GM12878 (cell line): ENCODE results near the gene BCLAF1. TPM values are rescaled to one million over a fixed set of nuclear protein-coding genes. Genes with fewer than 3 reads are reported as not detected.

ENCODE experiments used
- ATAC-seq: fragments of 200-7000 bp; cut with Tn5 transposase; 3 replicates; pipeline ENCODE4 v1.9.1; 2020; ENCODE audit warnings: mild to moderate bottlenecking, moderate library complexity
- BruUV-seq: library from RNA; stranded (reverse); fragments of 400-500 nt; replicated peaks from 2 replicates; lab custom pipeline; 2021; lab: Mats Ljungman, UMichigan
- CTCF ChIA-PET: fragments of 300-600 bp; sonication (Branson Sonifier 250); formaldehyde crosslinking; extraction: SDS; loops from one replicate; lab custom pipeline; 2021; ENCODE audit warnings: inconsistent platforms; lab: Yijun Ruan, JAX
- POLR2A ChIA-PET: fragments of 350-600 bp; formaldehyde crosslinking; extraction: SDS; loops from one replicate; lab custom pipeline; 2021; ENCODE audit warnings: inconsistent platforms; lab: Charles Lee
- RAD21 ChIA-PET: fragments of 300-600 bp; sonication (Branson Sonifier 250); formaldehyde crosslinking; loops from one replicate; lab custom pipeline; 2023; ENCODE audit warnings: antibody characterized with exemption; ENCODE audit not compliant: unreplicated experiment; lab: Charles Lee
- SMC1A ChIA-PET: fragments of 300-600 bp; sonication (Branson Sonifier 250); formaldehyde crosslinking; loops from one replicate; lab custom pipeline; 2023; ENCODE audit not compliant: unreplicated experiment, uncharacterized antibody; lab: Charles Lee
- DNase-seq: peaks from one replicate; pipeline ENCODE4 v3.0.0-alpha.2; 2011; ENCODE audit warnings: low read depth, low spot score
- FAIRE-seq: peaks from 3 replicates; lab custom pipeline; 2011; peaks lifted over from hg19 to GRCh38; lab: Jason Lieb, UNC
- H2AFZ ChIP-seq: 2 replicates; pipeline ENCODE4 v1.6.0; 2011; ENCODE audit warnings: low read depth, low read length, control low read depth; ENCODE audit not compliant: control insufficient read depth
- H3K27ac ChIP-seq: 2 replicates; pipeline ENCODE4 v1.5.1; 2011; ENCODE audit warnings: control low read depth; ENCODE audit not compliant: control insufficient read depth, insufficient read depth
- H3K27me3 ChIP-seq, 2 experiments: replicated peaks in 1 of 2; 2 replicates each; pipeline versions ENCODE4 v1.6.0 to v1.6.1; 2011; ENCODE audit warnings: low read length in 1 of 2; ENCODE audit not compliant: control insufficient read depth in 2 of 2, insufficient read depth in 2 of 2
- H3K36me3 ChIP-seq, 2 experiments: 2 replicates each; pipeline ENCODE4 v1.5.1; 2011; ENCODE audit warnings: low read length in 1 of 2; ENCODE audit not compliant: control insufficient read depth in 2 of 2, insufficient read depth in 2 of 2
- H3K4me1 ChIP-seq: 2 replicates; pipeline ENCODE4 v1.6.1; 2011; ENCODE audit warnings: mild to moderate bottlenecking, low read length, moderate library complexity, mixed read lengths; ENCODE audit not compliant: control insufficient read depth, insufficient read depth
- H3K4me2 ChIP-seq: 2 replicates; pipeline ENCODE4 v1.6.0; 2011; ENCODE audit warnings: control low read depth; ENCODE audit not compliant: control insufficient read depth, insufficient read depth
- H3K4me3 ChIP-seq: fragments of 200-600 bp; sonication (generic); 2 replicates; pipeline ENCODE4 v1.5.1; 2016
- H3K79me2 ChIP-seq: 2 replicates; pipeline ENCODE4 v1.6.0; 2011; ENCODE audit warnings: low read length; ENCODE audit not compliant: control insufficient read depth, insufficient read depth
- H3K9ac ChIP-seq: 2 replicates; pipeline ENCODE4 v1.8.0; 2011; ENCODE audit warnings: low read length, control low read depth, mixed read lengths; ENCODE audit not compliant: control insufficient read depth, insufficient read depth
- H3K9me3 ChIP-seq: replicated peaks from 3 replicates; pipeline ENCODE4 v1.5.1; 2011; ENCODE audit warnings: mild to moderate bottlenecking, low read length; ENCODE audit not compliant: control insufficient read depth, insufficient read depth
- H4K20me1 ChIP-seq: 2 replicates; pipeline ENCODE4 v1.6.0; 2011; ENCODE audit not compliant: control insufficient read depth, insufficient read depth
- CHD2 ChIP-seq: IDR thresholded peaks from 2 replicates; pipeline ENCODE4 v1.6.1; 2011; ENCODE audit warnings: low read depth, low read length, improper control_type of control experiment, borderline replicate concordance
- E4F1 ChIP-seq: fragments of 450-650 bp; IDR thresholded peaks from 2 replicates; pipeline ENCODE4 v1.6.1; 2018; ENCODE audit warnings: borderline replicate concordance, mild to moderate bottlenecking; ENCODE audit not compliant: partially characterized antibody
- FOS ChIP-seq: IDR thresholded peaks from 3 replicates; pipeline ENCODE4 v1.6.1; 2011; ENCODE audit warnings: borderline replicate concordance; ENCODE audit not compliant: insufficient read length; ENCODE audit errors: extremely low read depth
- IKZF2 ChIP-seq, 2 experiments: fragments of 450-650 bp; IDR thresholded peaks; 2 replicates each; pipeline ENCODE4 v1.6.1; 2017; ENCODE audit warnings: mild to moderate bottlenecking in 2 of 2, moderate library complexity in 2 of 2
- JUND ChIP-seq: IDR thresholded peaks from 2 replicates; pipeline ENCODE4 v1.6.1; 2012; ENCODE audit warnings: low read depth, mild to moderate bottlenecking, low read length, improper control_type of control experiment, moderate library complexity
- KAT2A ChIP-seq: conservative IDR thresholded peaks from 2 replicates; pipeline ENCODE4 v1.6.1; 2011; ENCODE audit warnings: low read depth, low read length; ENCODE audit not compliant: control insufficient read depth
- NR2C1 ChIP-seq: fragments of 450-650 bp; IDR thresholded peaks from 2 replicates; pipeline ENCODE4 v1.6.1; 2017; ENCODE audit warnings: antibody characterized with exemption, mild to moderate bottlenecking, moderate library complexity
- SIX5 ChIP-seq: IDR thresholded peaks from 2 replicates; pipeline ENCODE4 v1.6.1; 2011; ENCODE audit warnings: mild to moderate bottlenecking, low read depth, low read length, moderate library complexity; ENCODE audit not compliant: severe bottlenecking
- SMC3 ChIP-seq: IDR thresholded peaks from 2 replicates; pipeline ENCODE4 v1.6.1; 2011; ENCODE audit warnings: low read length, improper control_type of control experiment, borderline replicate concordance
- STAT1 ChIP-seq: fragments of 450-650 bp; conservative IDR thresholded peaks from 2 replicates; pipeline ENCODE4 v1.6.1; 2014; ENCODE audit warnings: antibody characterized with exemption, mild to moderate bottlenecking
- STAT3 ChIP-seq: IDR thresholded peaks from 2 replicates; pipeline ENCODE4 v1.6.1; 2011; ENCODE audit warnings: low read depth, low read length, improper control_type of control experiment
- TARDBP ChIP-seq: IDR thresholded peaks from 2 replicates; pipeline ENCODE4 v1.6.1; 2016; ENCODE audit warnings: borderline replicate concordance
- ZNF24 ChIP-seq: fragments of 450-650 bp; IDR thresholded peaks from 2 replicates; pipeline ENCODE4 v1.6.1; 2017; ENCODE audit warnings: antibody characterized with exemption, mild to moderate bottlenecking
- WGBS: methylation state at CpG from one replicate; pipeline ENCODE4 v1.1.6; 2016; ENCODE audit warnings: low lambda C conversion rate; ENCODE audit not compliant: insufficient replicate concordance, insufficient coverage; ENCODE audit errors: missing lambda C conversion rate; 5-methylcytosine and 5-hydroxymethylcytosine counted together
- in situ Hi-C: fragments of 300-500 bp; cut with MboI; formaldehyde crosslinking; loops from 9 replicates; pipeline ENCODE4 v1.14.3; 2018; ENCODE audit warnings: mixed read lengths
- intact Hi-C: fragments of 100-400 bp; cut with micrococcal nuclease; formaldehyde crosslinking; loops from one replicate; pipeline ENCODE4 v1.14.2; 2022; ENCODE audit not compliant: unreplicated experiment
- polyA plus RNA-seq, 11 experiments: library from polyadenylated mRNA; depleted of rRNA in 4 of 11; unstranded in 6 of 11; stranded (reverse) in 5 of 11; fragments of >200 nt; fragmentation: Nextera tagmentation in 4 of 11; fragmentation: Illumina TruSeq in 1 of 11; extraction: Ambion mirVana in 4 of 11; extraction: Trizol in 1 of 11; gene quantifications; 1 replicate in 1 of 11; 2 replicates in 10 of 11; pipeline versions ENCODE4 v1.2.1 to v1.2.3, GENCODE V29; 2011 to 2016; ENCODE audit warnings: inconsistent platforms in 2 of 11, missing spikeins in 2 of 11, low read depth in 1 of 11
- total RNA-seq, 4 experiments: library from RNA; depleted of rRNA in 3 of 4; stranded (reverse); fragments of >200 nt in 3 of 4; fragmentation: Illumina TruSeq in 1 of 4; extraction: Trizol in 1 of 4; gene quantifications; 2 replicates each; pipeline versions ENCODE4 v1.2.1 to v1.2.3, GENCODE V29; 2013 to 2021
- TF ChIP-seq, protein P1 (sequence below), 3 experiments: IDR thresholded peaks in 2 of 3; conservative IDR thresholded peaks in 1 of 3; 2 replicates each; pipeline ENCODE4 v1.5.1; 2011; ENCODE audit warnings: low read depth in 3 of 3, low read length in 3 of 3, mild to moderate bottlenecking in 3 of 3, control low read depth in 2 of 3, moderate library complexity in 2 of 3, inconsistent platforms in 1 of 3, mixed read lengths in 1 of 3; ENCODE audit not compliant: control insufficient read depth in 2 of 3, insufficient read depth in 1 of 3; ENCODE audit errors: extremely low read depth in 1 of 3

BCLAF1 gene
- total and polyA plus RNA-seq, 10 of the 15 experiments (the other 5 are each of a cell fraction or from before 2014, with no cell fraction given) = 56.0 to 223 (median 114) TPM

- Histone ChIP-seq H3K27ac (no peak overlapping the region), H4K20me1 (no peaks in the 10 kb centered on the region), H3K4me2 (no peak overlapping the region), H3K9me3 (no peaks in the 10 kb centered on the region)
- ATAC-seq = no peak
- BruUV-seq = no TSS peak
- 59% methylated on average over 12 of the region's 12 CpGs for WGBS
- DNase-seq = no peak
- CTCF ChIA-PET = no interaction called here
- in situ Hi-C loops = no loop called here
- SMC1A ChIA-PET = no interaction called here
- no peak for TF ChIP-seq TARDBP
- no peak for TF ChIP-seq SMC3
- TF ChIP-seq IKZF2 (IDR thresholded peaks at IDR 0.05) = no peak
- TF ChIP-seq CHD2 = no peak
- TF ChIP-seq, protein P1, sequence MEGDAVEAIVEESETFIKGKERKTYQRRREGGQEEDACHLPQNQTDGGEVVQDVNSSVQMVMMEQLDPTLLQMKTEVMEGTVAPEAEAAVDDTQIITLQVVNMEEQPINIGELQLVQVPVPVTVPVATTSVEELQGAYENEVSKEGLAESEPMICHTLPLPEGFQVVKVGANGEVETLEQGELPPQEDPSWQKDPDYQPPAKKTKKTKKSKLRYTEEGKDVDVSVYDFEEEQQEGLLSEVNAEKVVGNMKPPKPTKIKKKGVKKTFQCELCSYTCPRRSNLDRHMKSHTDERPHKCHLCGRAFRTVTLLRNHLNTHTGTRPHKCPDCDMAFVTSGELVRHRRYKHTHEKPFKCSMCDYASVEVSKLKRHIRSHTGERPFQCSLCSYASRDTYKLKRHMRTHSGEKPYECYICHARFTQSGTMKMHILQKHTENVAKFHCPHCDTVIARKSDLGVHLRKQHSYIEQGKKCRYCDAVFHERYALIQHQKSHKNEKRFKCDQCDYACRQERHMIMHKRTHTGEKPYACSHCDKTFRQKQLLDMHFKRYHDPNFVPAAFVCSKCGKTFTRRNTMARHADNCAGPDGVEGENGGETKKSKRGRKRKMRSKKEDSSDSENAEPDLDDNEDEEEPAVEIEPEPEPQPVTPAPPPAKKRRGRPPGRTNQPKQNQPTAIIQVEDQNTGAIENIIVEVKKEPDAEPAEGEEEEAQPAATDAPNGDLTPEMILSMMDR (IDR thresholded peaks at IDR 0.05 in 2 of 3, conservative IDR thresholded peaks at IDR 0.05 in 1 of 3; ENCODE audit: control insufficient read depth in 2 of 3, extremely low read depth in 1 of 3, insufficient read depth in 1 of 3, low read depth in 3 of 3, low read length in 3 of 3) = no peak
- no peak for TF ChIP-seq STAT1
- TF ChIP-seq NR2C1 = no peak
- no peak for TF ChIP-seq KAT2A
- TF ChIP-seq STAT3 = no peak
- no peak for TF ChIP-seq SIX5
- TF ChIP-seq JUND = no peak
- no peak for TF ChIP-seq ZNF24
- TF ChIP-seq E4F1 = no peak
- no peak for TF ChIP-seq FOS
- TF ChIP-seq, all 136 proteins: peak for 0
- Histone ChIP-seq H3K4me1 (no peaks in the 10 kb centered on the region), H3K36me3 (no peaks in the 10 kb centered on the region), H3K79me2 (no peaks in the 10 kb centered on the region), H3K9ac (no peak overlapping the region), H3K27me3 (no peaks in the 10 kb centered on the region; a peak in 2 of 4 replicates), H3K4me3 (no peak overlapping the region), H2AFZ (no peak overlapping the region)
- POLR2A ChIA-PET = no interaction called here
- intact Hi-C loops = no loop called here
- RAD21 ChIA-PET = no interaction called here
- no peak for FAIRE-seq
These were observed 46.2 kb upstream of the BCLAF1 start for GRCh38 chr6:136335736-136336363.
